ENCODE measurements around the gene LIPK. TPM values are rescaled to one million over a fixed set of nuclear protein-coding genes. Genes with fewer than 3 reads are reported as not detected.

LIPK gene, protein sequence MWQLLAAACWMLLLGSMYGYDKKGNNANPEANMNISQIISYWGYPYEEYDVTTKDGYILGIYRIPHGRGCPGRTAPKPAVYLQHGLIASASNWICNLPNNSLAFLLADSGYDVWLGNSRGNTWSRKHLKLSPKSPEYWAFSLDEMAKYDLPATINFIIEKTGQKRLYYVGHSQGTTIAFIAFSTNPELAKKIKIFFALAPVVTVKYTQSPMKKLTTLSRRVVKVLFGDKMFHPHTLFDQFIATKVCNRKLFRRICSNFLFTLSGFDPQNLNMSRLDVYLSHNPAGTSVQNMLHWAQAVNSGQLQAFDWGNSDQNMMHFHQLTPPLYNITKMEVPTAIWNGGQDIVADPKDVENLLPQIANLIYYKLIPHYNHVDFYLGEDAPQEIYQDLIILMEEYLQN
- not detected in 2 replicates for total RNA-seq (2014; rRNA removed; shearing (Covaris generic))

GRCh38 chr10:88705958-88706357, at the start of gene LIPK:
TSS of gene LIPK (plus strand) at chr10:88706249. CDS start at chr10:88724544, 18,295 bp downstream.

DNA sequence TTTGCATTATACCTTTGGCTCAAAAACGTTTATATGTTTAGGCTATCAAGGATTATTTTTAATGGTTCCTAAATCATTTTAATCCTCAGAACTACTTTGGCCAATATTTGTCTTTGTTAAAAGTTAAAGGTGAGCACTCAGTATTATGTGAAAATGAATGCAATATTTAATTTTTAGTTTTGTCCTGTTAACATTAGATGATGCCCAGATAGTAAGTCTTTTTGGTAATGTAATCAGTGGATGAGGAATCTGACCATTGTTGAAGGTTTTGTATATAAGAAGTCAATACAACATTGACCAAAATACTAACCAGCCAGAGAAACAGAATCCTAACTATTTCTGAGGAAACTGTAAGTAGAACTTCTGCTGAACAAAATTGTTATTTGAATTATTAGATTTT, 41.9 kb upstream of the LIPK start, which contains the start of gene LIPF:
Gene LIPF (plus strand): TSS at position 301 of the 400 bp plus-strand sequence. CDS start 2,856 bp downstream, outside the sequence.

DNA sequence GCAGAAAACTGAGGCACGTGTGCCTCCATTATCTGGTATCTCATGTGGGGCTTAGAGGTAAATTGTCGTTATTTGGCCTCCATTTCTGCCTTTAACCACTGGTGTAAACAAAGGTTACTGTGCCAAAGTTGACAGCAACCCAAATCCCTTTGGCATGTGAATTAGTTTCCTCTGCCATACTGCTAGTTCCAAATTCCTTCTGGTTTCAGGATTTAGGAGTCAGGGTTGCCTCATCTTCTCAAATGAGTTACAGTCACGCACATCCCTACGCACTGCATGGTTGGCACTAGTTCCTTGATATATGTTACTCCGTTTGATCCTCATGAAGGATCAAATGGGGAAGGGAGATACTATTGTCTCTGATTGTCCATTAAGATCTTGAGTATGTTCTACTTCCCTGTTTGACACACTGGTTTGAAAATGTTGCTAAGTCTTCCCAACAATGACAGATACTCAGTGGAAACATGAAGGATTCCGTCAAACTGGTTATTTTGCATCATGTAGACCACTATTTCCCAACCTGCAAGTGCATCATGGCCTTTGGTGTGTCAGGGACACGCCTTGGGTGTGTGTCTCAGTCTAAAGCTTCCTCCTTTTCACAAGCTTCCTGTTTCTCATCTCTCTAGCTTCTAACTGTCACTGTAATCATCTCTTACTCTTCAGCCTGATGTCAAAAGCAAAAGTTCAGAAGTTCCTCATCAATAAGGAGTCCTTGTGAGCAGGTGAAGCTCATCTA, 53.5 kb downstream of the LIPK start, which contains the start of gene LIPN:
Gene LIPN (plus strand): TSS at position 655 of the 736 bp plus-strand sequence. CDS start 1,386 bp downstream, outside the sequence.

Other genes with a start within 250 kb of the LIPK start
- not detected in 2 replicates for gene RNLS, start 122.9 kb upstream of the LIPK start, total RNA-seq (2014; rRNA removed; shearing (Covaris generic))
- gene LIPJ, start 119.5 kb upstream of the LIPK start, total RNA-seq (2014; rRNA removed; shearing (Covaris generic)), result not detected in 2 replicates
- gene LIPF, start 41.8 kb upstream of the LIPK start, total RNA-seq (2014; rRNA removed; shearing (Covaris generic)), result not detected in 2 replicates
- gene LIPN, start 53.8 kb downstream of the LIPK start, total RNA-seq (2014; rRNA removed; shearing (Covaris generic)), result not detected in 2 replicates
- not detected in 2 replicates for gene LIPM, start 96.5 kb downstream of the LIPK start, total RNA-seq (2014; rRNA removed; shearing (Covaris generic))
- not detected in 2 replicates for gene ANKRD22, start 145.6 kb downstream of the LIPK start, total RNA-seq (2014; rRNA removed; shearing (Covaris generic))
- 55.7 and 68.9 TPM in 2 replicates for gene STAMBPL1, start 174.0 kb downstream of the LIPK start, total RNA-seq (2014; rRNA removed; shearing (Covaris generic))
- gene ACTA2, start 246.5 kb downstream of the LIPK start, total RNA-seq (2014; rRNA removed; shearing (Covaris generic)), result 6.1 and 6.8 TPM in 2 replicates